Activated T-cell treated with anti-CD3 and anti-CD28 coated beads for 48 hours (primary cell): ENCODE results near the gene GRB10.

Source experiments
- DNase-seq: peaks from one replicate; pipeline ENCODE4 v3.0.0-alpha.2; 2020; ENCODE audit warnings: low read depth

The GRB10 gene

GRCh38 chr7:50688226-50688590 is 94.5 kb downstream of the GRB10 start:
- no peak for DNase-seq

GRCh38 chr7:50687575-50688225 is 95.0 kb downstream of the GRB10 start:
- no peak for DNase-seq

- no peak for DNase-seq
These were observed 95.6 kb downstream of the GRB10 start for GRCh38 chr7:50687096-50687495.

GRCh38 chr7:50685135-50686065 is 97.3 kb downstream of the GRB10 start:
- DNase-seq: no peak

- no peak for DNase-seq
These were observed 98.0 kb downstream of the GRB10 start for GRCh38 chr7:50684713-50685075.

GRCh38 chr7:50684011-50684712 is 98.5 kb downstream of the GRB10 start:
- no peak for DNase-seq

- no peak for DNase-seq
These were observed 100.1 kb downstream of the GRB10 start for GRCh38 chr7:50682573-50682972.

- no peak for DNase-seq
These were observed 100.6 kb downstream of the GRB10 start for GRCh38 chr7:50682079-50682478.

GRCh38 chr7:50681432-50682045 is 101.2 kb downstream of the GRB10 start:
- no peak for DNase-seq

GRCh38 chr7:50679218-50680007 is 103.3 kb downstream of the GRB10 start:
- DNase-seq: no peak

GRCh38 chr7:50678586-50678985 is 104.1 kb downstream of the GRB10 start:
- DNase-seq: no peak

- no peak for DNase-seq
These were observed 105.1 kb downstream of the GRB10 start for GRCh38 chr7:50677638-50677996.

GRCh38 chr7:50676740-50677637 is 105.7 kb downstream of the GRB10 start:
- DNase-seq: no peak

GRCh38 chr7:50676079-50676478 is 106.6 kb downstream of the GRB10 start:
- no peak for DNase-seq

- no peak for DNase-seq
These were observed 107.5 kb downstream of the GRB10 start for GRCh38 chr7:50674896-50675835.

- no peak for DNase-seq
These were observed 108.4 kb downstream of the GRB10 start for GRCh38 chr7:50674299-50674698.

GRCh38 chr7:50673096-50673495 is 109.6 kb downstream of the GRB10 start:
- DNase-seq: no peak

- DNase-seq: no peak
These were observed 110.7 kb downstream of the GRB10 start for GRCh38 chr7:50672045-50672444.

- no peak for DNase-seq
These were observed 111.3 kb downstream of the GRB10 start for GRCh38 chr7:50671386-50671785.

GRCh38 chr7:50669890-50670289 is 112.8 kb downstream of the GRB10 start:
- DNase-seq: no peak
